GM12878 (cell line): Measurements from ENCODE around the gene JHY. TPM values are rescaled to one million over a fixed set of nuclear protein-coding genes. Genes with fewer than 3 reads are reported as not detected.

Experiments used
- ATAC-seq: fragments of 200-7000 bp; cut with Tn5 transposase; 3 replicates; pipeline ENCODE4 v1.9.1; 2020; ENCODE audit warnings: mild to moderate bottlenecking, moderate library complexity
- BruUV-seq: library from RNA; stranded (reverse); fragments of 400-500 nt; replicated peaks from 2 replicates; lab custom pipeline; 2021; lab: Mats Ljungman, UMichigan
- CTCF ChIA-PET: fragments of 300-600 bp; sonication (Branson Sonifier 250); formaldehyde crosslinking; extraction: SDS; loops from one replicate; lab custom pipeline; 2021; ENCODE audit warnings: inconsistent platforms; lab: Yijun Ruan, JAX
- POLR2A ChIA-PET: fragments of 350-600 bp; formaldehyde crosslinking; extraction: SDS; loops from one replicate; lab custom pipeline; 2021; ENCODE audit warnings: inconsistent platforms; lab: Charles Lee
- RAD21 ChIA-PET: fragments of 300-600 bp; sonication (Branson Sonifier 250); formaldehyde crosslinking; loops from one replicate; lab custom pipeline; 2023; ENCODE audit warnings: antibody characterized with exemption; ENCODE audit not compliant: unreplicated experiment; lab: Charles Lee
- SMC1A ChIA-PET: fragments of 300-600 bp; sonication (Branson Sonifier 250); formaldehyde crosslinking; loops from one replicate; lab custom pipeline; 2023; ENCODE audit not compliant: unreplicated experiment, uncharacterized antibody; lab: Charles Lee
- DNase-seq: peaks from one replicate; pipeline ENCODE4 v3.0.0-alpha.2; 2011; ENCODE audit warnings: low read depth, low spot score
- FAIRE-seq: peaks from 3 replicates; lab custom pipeline; 2011; peaks lifted over from hg19 to GRCh38; lab: Jason Lieb, UNC
- H2AFZ ChIP-seq: 2 replicates; pipeline ENCODE4 v1.6.0; 2011; ENCODE audit warnings: low read depth, low read length, control low read depth; ENCODE audit not compliant: control insufficient read depth
- H3K27ac ChIP-seq: 2 replicates; pipeline ENCODE4 v1.5.1; 2011; ENCODE audit warnings: control low read depth; ENCODE audit not compliant: control insufficient read depth, insufficient read depth
- H3K27me3 ChIP-seq, 2 experiments: replicated peaks in 1 of 2; 2 replicates each; pipeline versions ENCODE4 v1.6.0 to v1.6.1; 2011; ENCODE audit warnings: low read length in 1 of 2; ENCODE audit not compliant: control insufficient read depth in 2 of 2, insufficient read depth in 2 of 2
- H3K36me3 ChIP-seq, 2 experiments: 2 replicates each; pipeline ENCODE4 v1.5.1; 2011; ENCODE audit warnings: low read length in 1 of 2; ENCODE audit not compliant: control insufficient read depth in 2 of 2, insufficient read depth in 2 of 2
- H3K4me1 ChIP-seq: 2 replicates; pipeline ENCODE4 v1.6.1; 2011; ENCODE audit warnings: mild to moderate bottlenecking, low read length, moderate library complexity, mixed read lengths; ENCODE audit not compliant: control insufficient read depth, insufficient read depth
- H3K4me2 ChIP-seq: 2 replicates; pipeline ENCODE4 v1.6.0; 2011; ENCODE audit warnings: control low read depth; ENCODE audit not compliant: control insufficient read depth, insufficient read depth
- H3K4me3 ChIP-seq: fragments of 200-600 bp; sonication (generic); 2 replicates; pipeline ENCODE4 v1.5.1; 2016
- H3K79me2 ChIP-seq: 2 replicates; pipeline ENCODE4 v1.6.0; 2011; ENCODE audit warnings: low read length; ENCODE audit not compliant: control insufficient read depth, insufficient read depth
- H3K9ac ChIP-seq: 2 replicates; pipeline ENCODE4 v1.8.0; 2011; ENCODE audit warnings: low read length, control low read depth, mixed read lengths; ENCODE audit not compliant: control insufficient read depth, insufficient read depth
- H3K9me3 ChIP-seq: replicated peaks from 3 replicates; pipeline ENCODE4 v1.5.1; 2011; ENCODE audit warnings: mild to moderate bottlenecking, low read length; ENCODE audit not compliant: control insufficient read depth, insufficient read depth
- H4K20me1 ChIP-seq: 2 replicates; pipeline ENCODE4 v1.6.0; 2011; ENCODE audit not compliant: control insufficient read depth, insufficient read depth
- BCLAF1 ChIP-seq: fragments of 450-650 bp; IDR thresholded peaks from 2 replicates; pipeline ENCODE4 v1.6.1; 2017; ENCODE audit warnings: antibody characterized with exemption, mild to moderate bottlenecking, moderate library complexity
- CEBPB ChIP-seq, 2 experiments: fragments of 150-350 bp in 1 of 2; IDR thresholded peaks; 2 replicates each; pipeline ENCODE4 v1.6.1; 2012 to 2014; ENCODE audit warnings: low read depth in 2 of 2, low read length in 2 of 2, borderline replicate concordance in 1 of 2, inconsistent platforms in 1 of 2
- HSF1 ChIP-seq: fragments of 150-350 bp; IDR thresholded peaks from 2 replicates; pipeline ENCODE4 v1.6.1; 2014; ENCODE audit warnings: mild to moderate bottlenecking, low read depth, low read length
- IKZF1 ChIP-seq: fragments of 450-650 bp; conservative IDR thresholded peaks from 2 replicates; pipeline ENCODE4 v1.6.1; 2017; ENCODE audit warnings: antibody characterized with exemption, mild to moderate bottlenecking
- IRF4 ChIP-seq: IDR thresholded peaks from 2 replicates; pipeline ENCODE4 v1.6.1; 2011; ENCODE audit warnings: low read depth, low read length
- JUNB ChIP-seq: IDR thresholded peaks from 2 replicates; pipeline ENCODE4 v1.6.1; 2016; ENCODE audit warnings: antibody characterized with exemption, mild to moderate bottlenecking
- KAT2A ChIP-seq: conservative IDR thresholded peaks from 2 replicates; pipeline ENCODE4 v1.6.1; 2011; ENCODE audit warnings: low read depth, low read length; ENCODE audit not compliant: control insufficient read depth
- KLF5 ChIP-seq: fragments of 450-650 bp; IDR thresholded peaks from 2 replicates; pipeline ENCODE4 v1.6.1; 2014; ENCODE audit warnings: mild to moderate bottlenecking; ENCODE audit not compliant: partially characterized antibody
- MYB ChIP-seq: fragments of 150-350 bp; IDR thresholded peaks from 2 replicates; pipeline ENCODE4 v1.6.1; 2014; ENCODE audit warnings: mild to moderate bottlenecking, low read depth, low read length, borderline replicate concordance
- MYC ChIP-seq: IDR thresholded peaks from 2 replicates; pipeline ENCODE4 v1.6.1; 2011; ENCODE audit warnings: mild to moderate bottlenecking, low read length, moderate library complexity, inconsistent platforms; ENCODE audit not compliant: insufficient read depth, insufficient replicate concordance, insufficient read length, severe bottlenecking
- NR2C1 ChIP-seq: fragments of 450-650 bp; IDR thresholded peaks from 2 replicates; pipeline ENCODE4 v1.6.1; 2017; ENCODE audit warnings: antibody characterized with exemption, mild to moderate bottlenecking, moderate library complexity
- POLR2A ChIP-seq: IDR thresholded peaks from 2 replicates; pipeline ENCODE4 v1.6.1; 2011; ENCODE audit warnings: low read depth, mild to moderate bottlenecking, low read length
- RELA ChIP-seq: fragments of 450-650 bp; IDR thresholded peaks from 2 replicates; pipeline ENCODE4 v1.8.0; 2014; ENCODE audit warnings: borderline replicate concordance; ENCODE audit not compliant: partially characterized antibody
- SREBF1 ChIP-seq: IDR thresholded peaks from 2 replicates; pipeline ENCODE4 v1.6.1; 2012; ENCODE audit warnings: mild to moderate bottlenecking, low read length
- TBL1XR1 ChIP-seq: IDR thresholded peaks from 2 replicates; pipeline ENCODE4 v1.6.1; 2012; ENCODE audit warnings: low read depth, low read length, improper control_type of control experiment
- ZBED1 ChIP-seq: IDR thresholded peaks from 2 replicates; pipeline ENCODE4 v1.6.1; 2016; ENCODE audit warnings: borderline replicate concordance
- ZNF24 ChIP-seq: fragments of 450-650 bp; IDR thresholded peaks from 2 replicates; pipeline ENCODE4 v1.6.1; 2017; ENCODE audit warnings: antibody characterized with exemption, mild to moderate bottlenecking
- ZNF274 ChIP-seq: IDR thresholded peaks from one replicate; pipeline ENCODE4 v1.8.0; 2011; ENCODE audit not compliant: insufficient read length, insufficient read depth
- WGBS: methylation state at CpG from one replicate; pipeline ENCODE4 v1.1.6; 2016; ENCODE audit warnings: low lambda C conversion rate; ENCODE audit not compliant: insufficient replicate concordance, insufficient coverage; ENCODE audit errors: missing lambda C conversion rate; 5-methylcytosine and 5-hydroxymethylcytosine counted together
- in situ Hi-C: fragments of 300-500 bp; cut with MboI; formaldehyde crosslinking; loops from 9 replicates; pipeline ENCODE4 v1.14.3; 2018; ENCODE audit warnings: mixed read lengths
- intact Hi-C: fragments of 100-400 bp; cut with micrococcal nuclease; formaldehyde crosslinking; loops from one replicate; pipeline ENCODE4 v1.14.2; 2022; ENCODE audit not compliant: unreplicated experiment
- polyA plus RNA-seq, 11 experiments: library from polyadenylated mRNA; depleted of rRNA in 4 of 11; unstranded in 6 of 11; stranded (reverse) in 5 of 11; fragments of >200 nt; fragmentation: Nextera tagmentation in 4 of 11; fragmentation: Illumina TruSeq in 1 of 11; extraction: Ambion mirVana in 4 of 11; extraction: Trizol in 1 of 11; gene quantifications; 1 replicate in 1 of 11; 2 replicates in 10 of 11; pipeline versions ENCODE4 v1.2.1 to v1.2.3, GENCODE V29; 2011 to 2016; ENCODE audit warnings: inconsistent platforms in 2 of 11, missing spikeins in 2 of 11, low read depth in 1 of 11
- total RNA-seq, 4 experiments: library from RNA; depleted of rRNA in 3 of 4; stranded (reverse); fragments of >200 nt in 3 of 4; fragmentation: Illumina TruSeq in 1 of 4; extraction: Trizol in 1 of 4; gene quantifications; 2 replicates each; pipeline versions ENCODE4 v1.2.1 to v1.2.3, GENCODE V29; 2013 to 2021

Gene JHY
- total and polyA plus RNA-seq, 10 of the 15 experiments (the other 5 are each of a cell fraction or from before 2014, with no cell fraction given) = 0.90 to 7.1 (median 5.5) TPM

GRCh38 chr11:122918734-122919133, 36.2 kb downstream of the JHY start:
- CTCF ChIA-PET = no interaction called here
- Histone ChIP-seq H3K9ac (no peak overlapping the region), H4K20me1 (no peaks in the 10 kb centered on the region), H3K9me3 (no peaks in the 10 kb centered on the region), H3K79me2 (no peaks in the 10 kb centered on the region), H3K27me3 (no peaks in the 10 kb centered on the region), H2AFZ (no peak overlapping the region), H3K4me2 (no peak overlapping the region), H3K27ac (no peak overlapping the region), H3K4me3 (no peak overlapping the region), H3K4me1 (no peaks in the 10 kb centered on the region), H3K36me3 (no peaks in the 10 kb centered on the region)
- RAD21 ChIA-PET = no interaction called here
- DNase-seq = no peak
- POLR2A ChIA-PET = interaction anchor here (0.8 kb wide), 1 partner anchor 39 kb away, joined by 3 read pairs; no protein-coding TSS in a partner anchor
- no peak for TF ChIP-seq ZNF274
- no peak for TF ChIP-seq RELA
- no peak for TF ChIP-seq NR2C1
- TF ChIP-seq IKZF1 = no peak
- no peak for TF ChIP-seq CEBPB (IDR thresholded peaks at IDR 0.05; ENCODE audit: borderline replicate concordance in 1 of 2, low read depth in 2 of 2, low read length in 2 of 2)
- TF ChIP-seq KLF5 = no peak
- TF ChIP-seq ZBED1 = no peak
- no peak for TF ChIP-seq TBL1XR1
- no peak for TF ChIP-seq ZNF24
- no peak for TF ChIP-seq SREBF1
- no peak for TF ChIP-seq MYB
- TF ChIP-seq JUNB = no peak
- no peak for TF ChIP-seq KAT2A
- TF ChIP-seq BCLAF1 = no peak
- TF ChIP-seq HSF1 = no peak
- no peak for TF ChIP-seq POLR2A
- TF ChIP-seq MYC = no peak
- TF ChIP-seq IRF4 = no peak
- FAIRE-seq = no peak
- in situ Hi-C loops = no loop called here
- WGBS = 66% methylated on average over 7 of the region's 7 CpGs
- ATAC-seq = no peak
- SMC1A ChIA-PET = interaction anchor here (0.6 to 1.0 kb wide), 2 partner anchors 23 to 97 kb away, joined by 3 to 4 read pairs; no protein-coding TSS in a partner anchor
- no TSS peak for BruUV-seq
- intact Hi-C loops = no loop called here
